T follicular helper cell (primary cell): Measurements from ENCODE around the gene GRIPAP1.

ENCODE experiments used
- DNase-seq: peaks from one replicate; pipeline ENCODE4 v3.0.0-alpha.2; 2020; ENCODE audit warnings: low read depth

GRIPAP1 gene

GRCh38 chrX:48923771-48924170, 78.3 kb downstream of the GRIPAP1 start:
- DNase-seq, result no peak
